Measurements from ENCODE around the gene CLVS2.

Gene CLVS2

GRCh38 chr6:123000244-123000770 is 4.3 kb downstream of the CLVS2 start:
- no peak for TF ChIP-seq POLR2A (IDR thresholded peaks at IDR 0.05; ENCODE audit: low read length)
- TF ChIP-seq GATA1 (IDR thresholded peaks at IDR 0.05; ENCODE audit: low read depth, low read length) = no peak
- no peak for DNase-seq

- TF ChIP-seq POLR2A (IDR thresholded peaks at IDR 0.05; ENCODE audit: low read length) (no peak), GATA1 (IDR thresholded peaks at IDR 0.05; ENCODE audit: low read depth, low read length) (no peak)
Observed at GRCh38 chr6:123001540-123001939, 5.5 kb downstream of the CLVS2 start.

GRCh38 chr6:123007885-123008284 is 11.8 kb downstream of the CLVS2 start:
- DNase-seq = no peak
- TF ChIP-seq GATA1 (IDR thresholded peaks at IDR 0.05; ENCODE audit: low read depth, low read length) (no peak), POLR2A (IDR thresholded peaks at IDR 0.05; ENCODE audit: low read length) (no peak)

More at GRCh38 chr6:123001540-123001939, 5.5 kb downstream of the CLVS2 start:
- no peak for DNase-seq

GRCh38 chr6:123009059-123009458 is 13.0 kb downstream of the CLVS2 start:
- TF ChIP-seq GATA1 (IDR thresholded peaks at IDR 0.05; ENCODE audit: low read depth, low read length) = no peak
- no peak for TF ChIP-seq POLR2A (IDR thresholded peaks at IDR 0.05; ENCODE audit: low read length)

GRCh38 chr6:123014835-123015234 is 18.8 kb downstream of the CLVS2 start:
- TF ChIP-seq POLR2A (IDR thresholded peaks at IDR 0.05; ENCODE audit: low read length) (no peak), GATA1 (IDR thresholded peaks at IDR 0.05; ENCODE audit: low read depth, low read length) (no peak)
- no peak for DNase-seq

More at GRCh38 chr6:123009059-123009458, 13.0 kb downstream of the CLVS2 start:
- DNase-seq = no peak

- no peak for DNase-seq
- TF ChIP-seq POLR2A (IDR thresholded peaks at IDR 0.05; ENCODE audit: low read length) (no peak), GATA1 (IDR thresholded peaks at IDR 0.05; ENCODE audit: low read depth, low read length) (no peak)
Observed at GRCh38 chr6:123016431-123017103, 20.5 kb downstream of the CLVS2 start.

GRCh38 chr6:123017104-123017682 is 21.2 kb downstream of the CLVS2 start:
- TF ChIP-seq GATA1 (IDR thresholded peaks at IDR 0.05; ENCODE audit: low read depth, low read length) (no peak), POLR2A (IDR thresholded peaks at IDR 0.05; ENCODE audit: low read length) (no peak)
- no peak for DNase-seq

- no peak for TF ChIP-seq POLR2A (IDR thresholded peaks at IDR 0.05; ENCODE audit: low read length)
- DNase-seq = no peak
Observed at GRCh38 chr6:123022975-123023374, 26.9 kb downstream of the CLVS2 start.

GRCh38 chr6:123024976-123025375 is 28.9 kb downstream of the CLVS2 start:
- no peak for DNase-seq
- no peak for TF ChIP-seq POLR2A (IDR thresholded peaks at IDR 0.05; ENCODE audit: low read length)
- TF ChIP-seq GATA1 (IDR thresholded peaks at IDR 0.05; ENCODE audit: low read depth, low read length) = no peak

- TF ChIP-seq POLR2A (IDR thresholded peaks at IDR 0.05; ENCODE audit: low read length) (no peak), GATA1 (IDR thresholded peaks at IDR 0.05; ENCODE audit: low read depth, low read length) (no peak)
- no peak for DNase-seq
Observed at GRCh38 chr6:123027408-123027807, 31.4 kb downstream of the CLVS2 start.

GRCh38 chr6:123028263-123028662 is 32.2 kb downstream of the CLVS2 start:
- TF ChIP-seq GATA1 (IDR thresholded peaks at IDR 0.05; ENCODE audit: low read depth, low read length) (no peak), POLR2A (IDR thresholded peaks at IDR 0.05; ENCODE audit: low read length) (no peak)
- no peak for DNase-seq

- TF ChIP-seq POLR2A (IDR thresholded peaks at IDR 0.05; ENCODE audit: low read length) (no peak), GATA1 (IDR thresholded peaks at IDR 0.05; ENCODE audit: low read depth, low read length) (no peak)
- no peak for DNase-seq
Observed at GRCh38 chr6:123030282-123030681, 34.2 kb downstream of the CLVS2 start.

- no peak for DNase-seq
- TF ChIP-seq GATA1 (IDR thresholded peaks at IDR 0.05; ENCODE audit: low read depth, low read length) = no peak
- no peak for TF ChIP-seq POLR2A (IDR thresholded peaks at IDR 0.05; ENCODE audit: low read length)
Observed at GRCh38 chr6:123036648-123037047, 40.6 kb downstream of the CLVS2 start.

- no peak for DNase-seq
- TF ChIP-seq GATA1 (IDR thresholded peaks at IDR 0.05; ENCODE audit: low read depth, low read length) (no peak), POLR2A (IDR thresholded peaks at IDR 0.05; ENCODE audit: low read length) (no peak)
Observed at GRCh38 chr6:123039431-123039830, 43.4 kb downstream of the CLVS2 start.

- TF ChIP-seq POLR2A (IDR thresholded peaks at IDR 0.05; ENCODE audit: low read length) = no peak
- no peak for TF ChIP-seq GATA1 (IDR thresholded peaks at IDR 0.05; ENCODE audit: low read depth, low read length)
- DNase-seq = no peak
Observed at GRCh38 chr6:123042401-123042800, 46.4 kb downstream of the CLVS2 start.

Measured in erythroblast (primary cell).